C4-2B (cell line): Measurements from ENCODE around the gene ZNF491.
"Not testable (repeated sequence)": the region's sequence is repeated elsewhere in the genome, so short reads cannot be mapped to it uniquely, and the experiment has no call there.

Experiments used
- H3K27ac ChIP-seq: fragments of 450-650 bp; 2 replicates; pipeline ENCODE4 v1.5.1; 2017
- ZFX ChIP-seq: fragments of 450-650 bp; IDR thresholded peaks from 2 replicates; pipeline ENCODE4 v1.6.1; 2017
- TF ChIP-seq, protein P1 (sequence below): fragments of 450-650 bp; conservative IDR thresholded peaks from 2 replicates; pipeline ENCODE4 v1.5.1; 2017; ENCODE audit warnings: mild to moderate bottlenecking

ZNF491 gene

GRCh38 chr19:11833541-11833940, 35.2 kb downstream of the ZNF491 start:
- H3K27ac ChIP-seq, result no peak overlapping the region
- TF ChIP-seq, protein P1, sequence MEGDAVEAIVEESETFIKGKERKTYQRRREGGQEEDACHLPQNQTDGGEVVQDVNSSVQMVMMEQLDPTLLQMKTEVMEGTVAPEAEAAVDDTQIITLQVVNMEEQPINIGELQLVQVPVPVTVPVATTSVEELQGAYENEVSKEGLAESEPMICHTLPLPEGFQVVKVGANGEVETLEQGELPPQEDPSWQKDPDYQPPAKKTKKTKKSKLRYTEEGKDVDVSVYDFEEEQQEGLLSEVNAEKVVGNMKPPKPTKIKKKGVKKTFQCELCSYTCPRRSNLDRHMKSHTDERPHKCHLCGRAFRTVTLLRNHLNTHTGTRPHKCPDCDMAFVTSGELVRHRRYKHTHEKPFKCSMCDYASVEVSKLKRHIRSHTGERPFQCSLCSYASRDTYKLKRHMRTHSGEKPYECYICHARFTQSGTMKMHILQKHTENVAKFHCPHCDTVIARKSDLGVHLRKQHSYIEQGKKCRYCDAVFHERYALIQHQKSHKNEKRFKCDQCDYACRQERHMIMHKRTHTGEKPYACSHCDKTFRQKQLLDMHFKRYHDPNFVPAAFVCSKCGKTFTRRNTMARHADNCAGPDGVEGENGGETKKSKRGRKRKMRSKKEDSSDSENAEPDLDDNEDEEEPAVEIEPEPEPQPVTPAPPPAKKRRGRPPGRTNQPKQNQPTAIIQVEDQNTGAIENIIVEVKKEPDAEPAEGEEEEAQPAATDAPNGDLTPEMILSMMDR, result no peak
- no peak for TF ChIP-seq ZFX

DNA sequence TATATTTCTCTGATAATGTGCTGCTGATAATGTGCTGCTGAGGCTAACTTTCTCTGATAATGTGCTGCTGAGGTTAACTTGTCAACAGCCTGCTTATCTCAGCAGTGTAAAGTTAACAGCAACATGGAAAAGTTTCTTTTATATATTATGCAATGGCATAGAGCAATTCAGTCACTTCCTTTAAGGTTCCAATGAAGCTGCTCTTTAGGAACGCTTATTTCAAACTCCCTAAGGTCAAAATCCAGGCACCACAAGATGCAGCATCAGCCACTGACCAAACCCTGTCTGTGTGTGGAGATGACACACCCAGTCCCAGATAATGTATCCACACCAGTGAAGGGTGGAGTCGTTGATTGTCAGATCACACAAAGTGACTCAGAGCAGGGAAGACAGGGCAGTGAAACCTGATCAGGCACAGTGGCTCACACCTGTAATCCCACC, 37.3 kb downstream of the ZNF491 start:
- not testable (repeated sequence) for H3K27ac ChIP-seq

GRCh38 chr19:11843722-11844121, 45.4 kb downstream of the ZNF491 start:
- no peak for TF ChIP-seq ZFX
- TF ChIP-seq, protein P1, result no peak
- H3K27ac ChIP-seq, result no peak overlapping the region

GRCh38 chr19:11847615-11848014, 49.3 kb downstream of the ZNF491 start:
- H3K27ac ChIP-seq, result not testable (repeated sequence)

GRCh38 chr19:11848200-11848593, 49.9 kb downstream of the ZNF491 start:
- no peak overlapping the region for H3K27ac ChIP-seq
- no peak for TF ChIP-seq ZFX
- TF ChIP-seq, protein P1, result no peak

- no peak within 1 kb of the TSS for H3K27ac ChIP-seq
- TF ChIP-seq, protein P1, result no peak
- TF ChIP-seq ZFX, result no peak
These were observed 50.5 kb downstream of the ZNF491 start, which contains the start of gene ZNF439 for GRCh38 chr19:11848594-11849469. Gene ZNF439, plus strand, starts transcription at chr19:11848726. Its CDS starts 142 bp downstream, at chr19:11848868.

DNA sequence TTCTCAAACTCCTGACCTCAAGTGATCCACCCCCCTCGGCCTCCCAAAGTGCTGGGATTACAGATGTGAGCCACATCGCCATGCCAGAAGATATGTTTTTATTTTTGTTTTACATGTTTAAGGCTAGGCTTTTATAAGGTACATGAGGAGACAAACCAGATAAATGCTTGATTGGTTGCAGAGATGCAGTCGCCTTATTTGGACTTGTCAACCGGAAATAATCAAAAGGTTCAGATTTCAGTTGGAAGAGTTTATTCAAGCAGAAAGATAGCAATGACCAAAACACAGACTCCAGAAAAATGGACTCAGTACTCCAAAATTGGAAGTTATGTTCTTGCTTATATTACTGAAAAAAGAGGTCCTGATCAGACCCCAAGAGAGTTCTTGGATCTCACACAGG, 52.0 kb downstream of the ZNF491 start:
- H3K27ac ChIP-seq, result not testable (repeated sequence)

DNA sequence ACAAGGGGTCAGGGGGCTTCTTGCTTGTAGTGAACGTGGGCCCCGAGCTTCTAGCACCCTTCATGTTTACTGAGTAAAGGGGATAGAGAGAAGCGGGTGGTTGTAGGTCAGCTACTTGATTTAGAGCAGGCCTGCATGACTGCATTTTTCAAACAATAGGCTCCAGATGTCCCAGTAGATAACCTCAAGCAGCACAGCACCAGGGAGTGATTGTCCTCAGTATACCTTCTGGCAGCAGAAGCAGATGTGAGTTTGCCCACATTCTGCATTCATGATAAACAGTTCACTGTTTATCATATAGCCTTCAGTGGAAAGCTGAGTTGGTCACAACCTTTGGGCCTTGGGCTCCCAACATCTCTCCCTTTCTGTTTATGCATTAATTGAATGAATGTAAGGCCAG, 55.0 kb downstream of the ZNF491 start:
- no peak for TF ChIP-seq ZFX
- TF ChIP-seq, protein P1, result no peak
- H3K27ac ChIP-seq, result no peak overlapping the region

DNA sequence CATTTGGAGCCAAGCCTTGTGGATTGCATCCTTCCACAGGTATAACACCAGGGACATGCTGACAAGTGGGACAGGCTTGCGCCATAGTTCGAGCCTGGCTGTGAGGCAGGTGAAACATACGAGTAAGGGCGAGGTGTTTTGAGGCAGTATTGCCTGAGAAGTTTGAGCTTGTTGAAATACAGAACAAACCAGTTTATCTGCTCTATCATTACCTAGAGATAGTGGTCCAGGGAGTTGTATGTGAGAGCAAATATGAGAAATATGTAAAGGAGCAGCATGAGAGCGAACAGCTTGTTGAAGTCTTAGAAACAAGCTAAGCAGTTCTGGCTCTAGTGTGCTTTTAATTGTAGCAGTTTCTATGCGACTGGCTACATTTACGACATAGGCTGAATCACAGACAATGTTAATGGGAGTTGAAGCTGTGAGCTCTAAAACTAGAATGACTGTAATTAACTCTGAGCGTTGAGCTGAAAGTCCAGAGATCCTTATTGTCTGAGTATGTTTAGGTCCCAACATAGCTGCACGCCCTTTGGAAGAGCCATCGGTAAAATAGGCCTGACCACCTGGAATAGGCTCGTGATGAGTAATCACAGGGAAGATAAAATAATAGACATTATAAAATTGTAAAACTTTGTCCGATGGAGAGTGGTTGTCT, 58.4 kb downstream of the ZNF491 start:
- no peak overlapping the region for H3K27ac ChIP-seq
- no peak for TF ChIP-seq ZFX
- TF ChIP-seq, protein P1, result no peak
